Fibroblast of villous mesenchyme (primary cell): ENCODE measurements around the gene SLC16A2. TPM values are rescaled to one million over a fixed set of nuclear protein-coding genes. Genes with fewer than 3 reads are reported as not detected.

Experiments used
- DNase-seq: peaks from one replicate; pipeline ENCODE4 v3.0.0-alpha.2; 2010; ENCODE audit warnings: low read depth
- H3K4me3 ChIP-seq: 2 replicates; pipeline ENCODE4 v1.5.1; 2011; ENCODE audit warnings: low read depth, mild to moderate bottlenecking, low read length
- CTCF ChIP-seq: IDR thresholded peaks from 2 replicates; pipeline ENCODE4 v1.5.1; 2012; ENCODE audit warnings: low read depth, mild to moderate bottlenecking, low read length; ENCODE audit not compliant: insufficient read depth
- total RNA-seq: library from RNA; depleted of rRNA; stranded (reverse); fragments of >200 nt; gene quantifications from 2 replicates; pipeline ENCODE4 v1.2.3, GENCODE V29; 2012

SLC16A2 gene
- total RNA-seq, 1 donor: 10.8 TPM

- no peak overlapping the region for H3K4me3 ChIP-seq
- DNase-seq: no peak
- TF ChIP-seq CTCF: no peak
Observed at GRCh38 chrX:74395556-74395955, 25.7 kb upstream of the SLC16A2 start.

GRCh38 chrX:74405973-74406489 is 15.3 kb upstream of the SLC16A2 start:
- no peak for TF ChIP-seq CTCF
- no peak for DNase-seq
- no peak overlapping the region for H3K4me3 ChIP-seq

GRCh38 chrX:74408304-74408703 is 13.0 kb upstream of the SLC16A2 start:
- no peak for TF ChIP-seq CTCF
- no peak for DNase-seq
- H3K4me3 ChIP-seq: no peak overlapping the region

GRCh38 chrX:74419864-74420195 is 1.5 kb upstream of the SLC16A2 start:
- DNase-seq: no peak
- no peak for TF ChIP-seq CTCF
- H3K4me3 ChIP-seq: peak overlapping the region; percentile 62

GRCh38 chrX:74420196-74421035 is 877 bp upstream of the SLC16A2 start:
- peak; percentile 37 for DNase-seq
- peak overlapping the region; percentile 62 for H3K4me3 ChIP-seq
- TF ChIP-seq CTCF: no peak

GRCh38 chrX:74421740-74422352 is 553 bp downstream of the SLC16A2 start:
- H3K4me3 ChIP-seq: peak overlapping the region; percentile 62
- DNase-seq: no peak
- no peak for TF ChIP-seq CTCF
